Type B pancreatic cell (in vitro differentiated cells): Measurements from ENCODE around the gene SSU72. TPM values are rescaled to one million over a fixed set of nuclear protein-coding genes. Genes with fewer than 3 reads are reported as not detected.

Experiments
- DNase-seq: peaks from one replicate; pipeline ENCODE4 v3.0.0; 2021; ENCODE audit warnings: mixed read lengths; ENCODE audit not compliant: unreplicated experiment; ENCODE audit errors: extremely low spot score
- H3K27ac Mint-ChIP-seq: 2 replicates; pipeline ENCODE4 v1.8.0; 2021; ENCODE audit warnings: mild to moderate bottlenecking, mixed read lengths
- H3K27me3 Mint-ChIP-seq: 2 replicates; pipeline ENCODE4 v1.8.0; 2021; ENCODE audit warnings: mixed read lengths
- H3K36me3 Mint-ChIP-seq: 2 replicates; pipeline ENCODE4 v1.8.0; 2021; ENCODE audit warnings: mixed read lengths
- H3K4me1 Mint-ChIP-seq: one replicate; pipeline ENCODE4 v1.8.0; 2021; ENCODE audit warnings: mixed read lengths; ENCODE audit not compliant: unreplicated experiment
- H3K4me3 Mint-ChIP-seq: 2 replicates; pipeline ENCODE4 v1.8.0; 2021; ENCODE audit warnings: mild to moderate bottlenecking, mixed read lengths
- H3K9me3 Mint-ChIP-seq: 2 replicates; pipeline ENCODE4 v1.8.0; 2021; ENCODE audit warnings: mixed read lengths
- CTCF ChIP-seq: fragments of 200-600 bp; sonication (generic); conservative IDR thresholded peaks from 2 replicates; pipeline ENCODE4 v1.5.0; 2021; ENCODE audit warnings: antibody characterized with exemption, mild to moderate bottlenecking
- total RNA-seq: library from RNA; stranded (reverse); gene quantifications from 2 replicates; pipeline ENCODE4 v1.2.1, GENCODE V29; 2021; ENCODE audit warnings: low replicate concordance

Gene SSU72
- total RNA-seq, 1 donor from 2014 or later, result 117 TPM

GRCh38 chr1:1594602-1595260 is 20.1 kb upstream of the SSU72 start:
- H3K27ac Mint-ChIP-seq, result no peak overlapping the region
- no peaks in the 10 kb centered on the region for H3K36me3 Mint-ChIP-seq
- no peak overlapping the region for H3K4me3 Mint-ChIP-seq
- no peaks in the 10 kb centered on the region for H3K9me3 Mint-ChIP-seq
- H3K27me3 Mint-ChIP-seq, result peaks cover 23% of the 10 kb centered on the region
- DNase-seq, result no peak
- no peaks in the 10 kb centered on the region for H3K4me1 Mint-ChIP-seq
- no peak for TF ChIP-seq CTCF

- Mint-ChIP-seq H3K4me1 (no peaks in the 10 kb centered on the region), H3K36me3 (no peaks in the 10 kb centered on the region), H3K4me3 (no peak overlapping the region), H3K27ac (no peak overlapping the region), H3K9me3 (no peaks in the 10 kb centered on the region), H3K27me3 (peaks cover 21% of the 10 kb centered on the region)
- TF ChIP-seq CTCF, result no peak
- no peak for DNase-seq
Observed at GRCh38 chr1:1593834-1594601, 19.4 kb upstream of the SSU72 start.

- Mint-ChIP-seq H3K9me3 (no peaks in the 10 kb centered on the region), H3K36me3 (no peaks in the 10 kb centered on the region), H3K4me3 (no peak overlapping the region)
Observed at GRCh38 chr1:1591452-1591851, 16.8 kb upstream of the SSU72 start.

GRCh38 chr1:1583347-1584010 is 8.8 kb upstream of the SSU72 start:
- no peak overlapping the region for H3K4me3 Mint-ChIP-seq
- no peaks in the 10 kb centered on the region for H3K4me1 Mint-ChIP-seq
- no peak overlapping the region for H3K27ac Mint-ChIP-seq
- H3K36me3 Mint-ChIP-seq, result no peaks in the 10 kb centered on the region
- no peak for TF ChIP-seq CTCF
- no peak for DNase-seq
- H3K27me3 Mint-ChIP-seq, result peaks cover 55% of the 10 kb centered on the region
- no peaks in the 10 kb centered on the region for H3K9me3 Mint-ChIP-seq

More at GRCh38 chr1:1591452-1591851, 16.8 kb upstream of the SSU72 start:
- Mint-ChIP-seq H3K27ac (no peak overlapping the region), H3K27me3 (peaks cover 14% of the 10 kb centered on the region), H3K4me1 (no peaks in the 10 kb centered on the region)
- no peak for DNase-seq
- TF ChIP-seq CTCF, result no peak

GRCh38 chr1:1582585-1583346 is 8.1 kb upstream of the SSU72 start:
- Mint-ChIP-seq H3K4me1 (no peaks in the 10 kb centered on the region), H3K36me3 (no peaks in the 10 kb centered on the region), H3K4me3 (no peak overlapping the region), H3K9me3 (no peaks in the 10 kb centered on the region), H3K27me3 (peaks cover 57% of the 10 kb centered on the region), H3K27ac (no peak overlapping the region)
- DNase-seq, result no peak
- no peak for TF ChIP-seq CTCF
